Stimulated activated CD8-positive, alpha-beta memory T cell treated with anti-CD3 and anti-CD28 coated beads, Interleukin-7, amount 100 ng/mL, for 48 hours (primary cell): ENCODE measurements around the gene ZC3H18.

ENCODE experiments used
- DNase-seq, 2 donors: peaks; one replicate each; pipeline ENCODE4 v3.0.0-alpha.2; 2020; ENCODE audit warnings: low read depth in 1 of 2; ENCODE audit errors: extremely low read depth in 1 of 2

The ZC3H18 gene

DNA sequence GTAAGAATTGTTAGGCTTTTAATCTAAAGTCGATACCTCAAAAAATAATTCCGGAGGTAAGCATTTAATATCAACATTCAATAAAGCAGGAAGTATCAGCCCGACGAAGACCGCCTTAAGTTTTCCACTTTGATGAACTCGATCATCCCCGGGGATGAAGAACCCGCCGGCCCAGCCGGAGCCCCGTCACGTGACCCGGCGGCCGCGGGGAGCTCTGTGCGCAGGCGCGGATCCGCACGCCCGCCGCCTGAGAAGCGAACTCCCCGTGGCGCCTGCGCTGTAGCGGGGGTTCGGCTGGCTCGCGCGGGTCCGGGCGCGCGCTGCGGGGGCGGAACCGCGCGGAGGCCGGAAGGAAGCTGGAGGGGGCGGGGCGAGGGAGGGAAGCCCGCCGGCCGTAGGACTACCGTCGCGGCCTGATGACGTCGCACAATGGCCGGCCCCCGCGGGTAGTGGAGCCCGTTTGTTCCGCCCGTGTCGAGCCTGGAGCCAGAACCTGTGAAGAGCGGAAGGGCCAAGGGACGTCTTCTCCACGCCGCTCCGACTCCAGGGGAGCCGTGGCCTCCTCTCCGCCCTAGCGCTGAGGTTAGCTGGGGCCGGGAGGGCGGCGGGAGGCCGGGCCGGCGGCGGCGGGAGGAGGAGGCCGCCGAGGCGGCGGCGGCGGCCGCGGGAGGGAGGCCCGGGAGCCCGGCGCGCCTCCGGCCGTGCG lies at the start of gene ZC3H18:
ZC3H18 (plus strand) TSS at position 419 of the 706 bp plus-strand sequence. CDS start 6,721 bp downstream, outside the sequence.
- DNase-seq: peak; percentile 90 to 98

DNA sequence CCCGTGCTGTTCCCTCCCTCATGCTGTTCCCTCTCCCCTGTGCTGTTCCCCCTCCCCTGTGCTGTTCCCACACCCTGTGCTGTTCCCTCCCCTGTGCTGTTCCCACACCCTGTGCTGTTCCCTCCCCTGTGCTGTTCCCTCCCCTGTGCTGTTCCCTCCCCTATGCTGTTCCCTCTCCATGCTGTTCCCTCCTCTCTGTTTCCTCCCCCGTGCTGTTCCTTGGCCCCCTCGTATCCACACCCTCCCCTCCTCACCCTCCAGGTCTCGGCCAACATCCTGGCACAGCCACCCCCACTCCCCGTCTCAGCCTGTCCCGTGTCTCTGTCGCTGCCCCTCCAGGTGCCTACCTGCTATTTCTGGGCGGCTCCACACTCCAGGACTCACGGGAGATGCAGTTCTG lies 48.5 kb upstream of the ZC3H18 start:
- no peak for DNase-seq

DNA sequence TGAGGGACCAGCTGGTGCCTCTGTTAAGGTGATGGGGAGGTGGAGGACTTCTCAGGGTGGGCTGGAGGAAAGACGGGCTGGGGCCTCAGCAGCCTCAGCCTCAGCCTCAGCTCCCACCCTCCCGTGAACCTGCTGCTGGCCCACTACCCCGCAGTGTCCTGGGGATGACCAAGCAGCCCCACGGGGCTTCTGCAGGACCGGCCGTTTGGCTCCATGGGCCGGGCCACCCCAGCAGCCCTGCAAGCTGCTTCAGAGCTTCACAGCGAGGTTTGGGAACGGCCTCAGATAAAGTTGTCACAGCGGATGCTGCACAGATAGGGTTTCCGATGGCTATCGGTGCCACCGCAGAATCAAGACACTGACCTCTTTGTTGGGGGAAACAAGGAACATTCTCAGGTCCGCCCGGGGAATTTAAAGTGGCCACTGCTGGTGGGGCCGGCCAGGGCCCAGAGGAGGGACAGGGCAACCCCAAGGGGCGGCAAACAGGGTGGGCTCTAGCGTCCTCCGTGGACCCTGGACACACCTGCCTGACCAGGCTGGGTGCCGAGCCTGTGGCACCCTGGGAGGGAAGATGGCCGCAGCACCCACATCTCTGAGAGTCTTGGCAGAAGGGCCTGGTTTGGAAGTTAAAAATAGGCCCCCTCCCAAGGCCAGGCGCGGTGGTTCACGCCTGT lies 47.8 kb upstream of the ZC3H18 start:
- DNase-seq: no peak

DNA sequence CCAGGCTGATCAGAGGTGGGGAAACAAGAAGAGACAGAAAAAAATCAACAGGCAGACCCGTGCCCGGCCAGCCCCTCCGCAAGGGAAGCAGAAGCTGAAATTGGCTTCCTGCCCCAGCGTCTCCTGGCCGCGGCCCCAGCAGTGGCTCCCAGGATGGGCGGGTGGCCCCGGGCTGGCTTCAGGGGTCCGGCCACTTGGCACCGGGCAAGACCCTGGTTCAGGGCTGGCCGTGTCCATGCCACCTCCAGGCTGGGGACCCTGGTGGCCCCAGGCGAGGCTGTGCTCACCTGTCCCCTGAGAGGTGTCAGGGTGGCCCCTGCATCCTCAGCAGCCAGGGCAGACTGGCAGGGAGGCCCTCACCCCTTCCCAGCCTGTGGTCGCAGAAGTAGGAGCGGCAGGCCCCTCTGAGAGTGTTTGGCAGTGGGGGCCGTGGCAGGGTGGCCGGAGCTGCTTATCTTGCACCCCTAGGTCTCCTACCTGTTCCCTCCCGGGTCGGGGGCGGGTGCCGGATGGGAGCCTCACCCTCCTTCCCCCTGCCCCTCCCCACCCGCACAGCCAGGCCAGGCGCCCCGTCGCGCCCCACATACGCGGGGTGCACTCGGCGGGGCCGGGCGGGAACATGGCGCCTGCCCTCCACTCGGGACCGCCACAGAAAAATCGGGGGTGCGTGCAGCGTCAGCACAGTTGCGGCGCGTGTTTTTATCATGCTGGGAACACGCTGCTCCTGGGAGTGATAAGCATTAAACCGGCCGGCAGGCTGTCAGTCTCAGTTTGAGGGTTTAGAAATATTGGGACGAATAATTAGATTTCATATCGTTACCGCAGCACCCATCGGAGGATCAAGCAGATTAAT lies 46.7 kb upstream of the ZC3H18 start:
- no peak for DNase-seq

DNA sequence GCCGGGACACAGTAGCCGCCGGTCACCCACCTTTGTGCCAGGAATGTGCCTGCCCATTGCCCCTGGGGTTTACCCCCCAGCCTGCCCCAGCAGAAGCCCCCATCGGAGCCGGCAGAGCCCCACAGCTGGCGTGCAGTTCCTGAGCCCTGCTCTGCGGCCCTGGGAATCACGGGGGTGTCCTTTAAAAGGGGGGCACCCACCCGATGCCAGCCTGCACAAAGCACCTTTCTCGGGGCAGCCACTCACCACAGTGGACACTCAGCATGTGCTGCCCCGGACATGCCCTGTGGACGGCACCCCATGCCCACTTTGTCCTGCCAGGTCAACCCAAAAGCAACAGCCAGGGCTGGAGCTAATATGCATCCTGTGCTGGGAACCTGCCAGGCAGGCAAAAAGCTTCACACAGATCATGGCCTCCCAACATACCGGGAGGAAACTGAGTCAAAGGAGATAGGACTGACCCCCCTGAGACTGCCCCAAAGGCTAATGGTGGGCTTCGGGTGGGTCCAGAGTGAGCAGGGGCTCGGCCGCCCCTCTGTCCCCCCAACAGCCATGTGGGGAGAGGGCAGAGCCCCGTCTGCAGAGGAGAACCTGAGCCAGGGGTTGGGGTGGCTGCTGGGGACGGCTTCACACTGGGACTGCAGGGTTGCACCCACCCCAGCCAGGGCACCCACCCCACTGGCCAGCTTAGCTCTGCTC lies 45.8 kb upstream of the ZC3H18 start:
- DNase-seq: no peak

DNA sequence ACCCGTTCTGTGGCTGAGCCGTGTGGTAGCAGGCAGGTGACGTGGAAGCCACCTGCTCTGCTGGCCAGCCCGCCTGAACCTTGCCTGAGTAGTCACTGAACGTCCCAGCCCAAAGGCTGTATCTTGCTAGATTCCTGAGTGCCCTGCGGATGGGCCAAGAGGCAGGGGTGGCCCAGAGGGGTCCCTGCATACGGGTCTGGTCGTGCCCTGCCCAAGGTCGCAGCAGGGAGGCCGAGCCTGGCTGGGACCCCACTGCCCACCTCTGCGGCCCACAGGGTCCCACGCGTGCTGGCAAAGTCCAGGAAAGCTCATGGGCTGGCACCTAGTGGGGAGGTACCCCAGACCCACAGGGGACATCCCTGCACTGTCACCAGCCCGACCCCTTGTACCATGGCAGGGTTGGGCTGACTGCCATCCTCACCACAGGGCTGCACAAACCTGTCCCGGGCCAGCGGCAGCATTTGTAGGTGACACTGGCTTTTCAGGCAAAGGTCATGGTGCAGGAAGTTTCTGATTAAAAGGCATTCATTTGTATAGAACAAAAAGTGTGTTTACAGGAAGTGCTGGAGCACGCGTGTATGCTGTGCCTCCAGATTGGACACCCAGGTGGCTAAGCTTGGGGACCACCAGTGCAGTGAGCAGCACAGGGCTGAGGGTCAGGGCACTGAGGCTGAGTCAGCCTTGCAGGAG lies 45.1 kb upstream of the ZC3H18 start:
- no peak for DNase-seq

DNA sequence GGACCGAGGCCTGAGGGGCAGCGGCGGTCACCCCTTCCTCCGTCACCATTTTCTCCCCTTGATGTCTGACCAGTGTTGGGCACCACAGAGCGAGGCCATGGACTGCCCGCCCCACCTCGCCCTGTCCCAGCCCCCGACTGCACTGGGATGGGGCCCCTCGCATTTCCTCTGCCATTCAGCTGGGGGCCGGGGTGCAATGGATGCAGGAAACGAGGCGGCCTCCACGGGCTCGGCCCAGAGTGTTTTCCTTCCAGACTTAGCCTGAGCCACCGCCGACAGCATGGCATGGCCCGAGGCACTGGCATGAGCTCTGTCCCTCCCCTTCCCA lies 44.6 kb upstream of the ZC3H18 start:
- DNase-seq: no peak

DNA sequence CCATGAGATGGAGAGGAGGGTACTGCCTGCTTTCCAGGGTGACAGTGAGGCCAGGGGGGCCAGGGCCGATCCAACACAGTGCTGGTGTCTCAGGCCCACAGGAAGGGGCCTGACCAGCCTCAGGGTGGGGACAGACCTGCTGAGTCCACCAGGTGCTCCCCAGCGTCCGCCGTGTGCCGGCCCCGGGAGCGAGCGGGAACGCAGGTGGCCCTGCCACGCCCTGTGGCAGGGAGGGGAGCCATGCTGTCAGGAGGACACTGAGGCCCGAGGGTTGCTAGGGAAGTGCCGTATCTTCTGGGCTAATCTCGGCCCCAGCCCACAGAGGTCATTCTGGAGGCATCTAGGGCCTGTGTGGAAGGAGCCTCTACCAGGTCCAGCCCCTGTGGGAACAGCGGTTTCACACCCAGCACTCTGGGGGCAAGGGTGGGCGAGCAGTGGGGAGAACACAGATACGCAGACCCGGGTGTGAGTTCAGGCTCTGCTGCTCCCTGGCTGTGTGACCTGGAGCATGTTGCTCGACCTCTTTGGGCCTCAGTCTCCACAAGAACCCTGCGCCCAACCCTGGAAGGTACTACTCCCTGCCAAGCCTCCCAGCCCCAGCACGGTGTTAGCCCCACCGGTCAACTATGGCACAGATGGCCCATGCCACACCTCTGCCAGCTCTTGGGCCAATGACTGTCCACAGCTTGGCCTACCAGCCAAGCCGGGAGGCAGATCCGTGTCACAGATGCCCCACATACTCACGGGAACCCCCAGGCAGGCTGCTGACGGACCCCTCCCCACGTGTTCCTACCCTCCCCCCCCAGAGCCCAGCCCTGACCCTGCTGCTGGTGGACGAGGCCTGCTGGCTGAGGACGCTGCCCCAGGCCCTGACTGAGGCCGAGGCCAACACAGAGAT lies 43.9 kb upstream of the ZC3H18 start:
- no peak for DNase-seq

DNA sequence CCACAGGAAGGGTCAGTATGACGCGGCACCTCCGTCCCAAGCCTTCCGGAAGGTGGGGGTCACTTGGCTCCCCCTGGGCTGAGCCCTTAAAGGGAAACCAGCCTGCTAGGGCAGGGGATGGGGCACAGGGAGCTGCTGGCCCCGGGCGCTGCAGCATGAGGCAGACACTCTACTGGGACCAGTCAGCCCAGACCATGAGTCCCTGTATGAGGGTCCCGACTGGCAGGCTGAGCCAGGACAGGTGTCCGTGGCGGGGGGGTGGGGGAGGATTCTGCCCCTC lies 43.4 kb upstream of the ZC3H18 start:
- DNase-seq: no peak

DNA sequence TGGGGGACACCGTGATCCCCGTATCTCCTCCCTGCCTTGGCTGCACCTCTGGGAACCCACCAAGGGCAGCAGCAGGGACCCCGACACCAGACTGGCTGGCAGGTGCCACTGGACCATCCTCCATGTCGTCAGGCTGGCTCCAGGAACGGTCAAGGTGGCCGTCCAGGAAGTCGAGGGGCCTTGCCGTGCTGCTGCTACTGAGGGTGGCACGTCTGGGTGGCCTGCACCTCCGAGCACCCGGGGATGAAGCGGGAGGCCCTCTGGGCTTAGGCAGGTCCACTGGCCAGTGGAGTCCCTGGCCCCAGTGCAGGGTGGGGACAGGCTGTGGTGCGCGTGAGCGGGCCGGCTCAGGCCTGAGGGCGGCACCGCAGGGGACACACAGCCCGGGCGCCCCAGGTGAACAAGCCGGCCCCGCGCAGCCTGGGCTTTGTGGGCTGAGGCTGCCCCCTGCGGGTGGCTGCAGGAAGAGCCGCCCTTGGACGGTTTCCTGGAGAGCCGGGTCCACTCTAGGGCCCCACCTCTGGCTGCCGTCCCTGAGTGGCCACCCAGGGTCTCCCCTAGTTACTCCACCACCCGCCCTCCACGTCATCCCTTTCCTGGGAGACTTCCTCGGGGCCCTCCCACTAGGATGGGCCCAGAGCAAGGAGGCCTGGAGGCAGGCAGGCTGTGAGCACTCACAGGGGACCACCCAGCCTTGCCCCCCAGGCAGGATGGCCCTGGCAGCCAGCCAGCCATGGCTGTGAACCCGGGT lies 42.8 kb upstream of the ZC3H18 start:
- peak; percentile 20 to 24 for DNase-seq

DNA sequence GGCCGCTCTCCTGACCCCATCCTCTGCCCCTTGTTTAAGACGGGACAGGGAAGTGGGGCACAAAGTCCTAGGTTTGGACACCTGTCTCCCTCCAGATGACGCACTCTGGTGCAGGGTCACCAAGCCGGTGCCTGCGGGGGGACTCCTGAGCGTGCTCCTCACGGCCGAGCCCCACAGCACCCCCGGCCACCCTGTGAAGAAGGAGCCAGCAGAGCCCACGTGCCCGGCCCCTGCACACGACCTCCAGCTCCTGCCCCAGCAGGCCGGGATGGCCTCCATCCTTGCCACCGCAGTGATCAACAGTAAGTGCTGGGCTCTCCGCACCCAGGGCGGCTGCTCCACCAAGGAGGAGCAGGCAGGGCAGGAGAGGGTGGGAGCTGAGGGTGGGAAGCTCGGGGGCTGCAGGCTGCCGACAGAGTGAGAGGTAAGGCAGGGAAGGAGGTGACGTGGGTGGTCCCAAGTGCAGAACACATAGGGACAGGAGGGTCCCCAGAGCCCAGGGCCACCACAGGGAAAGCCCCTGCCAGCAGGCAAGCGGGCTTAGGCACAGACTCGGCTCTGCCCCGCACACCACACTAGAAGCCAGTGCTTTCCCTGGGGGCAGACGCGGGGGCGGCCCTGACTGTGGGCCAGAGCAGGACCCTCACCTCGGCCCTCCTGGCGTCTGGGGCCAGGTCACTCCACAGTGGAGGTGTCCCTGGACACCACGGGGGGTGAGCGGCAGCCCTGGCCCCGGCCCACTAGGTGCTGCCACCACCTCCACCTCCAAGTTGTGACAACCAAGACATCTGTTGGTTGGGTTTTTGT lies 42.1 kb upstream of the ZC3H18 start:
- no peak for DNase-seq

DNA sequence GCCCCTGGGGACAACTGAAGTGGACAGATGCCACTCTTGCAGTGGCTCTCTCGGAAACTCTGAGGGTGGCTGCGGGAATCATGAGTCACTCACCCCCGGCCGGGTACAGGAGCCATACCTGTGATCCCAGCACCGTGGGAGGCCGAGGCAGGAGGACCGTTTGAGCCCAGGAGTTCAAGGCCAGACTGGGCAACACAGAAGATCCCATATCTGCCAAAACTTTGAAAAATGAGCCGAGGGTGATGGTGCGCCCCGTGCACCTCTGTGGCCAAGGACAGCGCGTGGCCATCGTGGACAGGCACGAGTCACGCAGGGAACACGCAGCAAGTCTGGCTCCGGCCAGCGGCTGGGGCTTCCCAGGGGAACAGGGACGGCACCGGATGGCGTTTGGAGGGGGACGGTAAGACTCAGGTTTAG lies 41.3 kb upstream of the ZC3H18 start:
- no peak for DNase-seq

DNA sequence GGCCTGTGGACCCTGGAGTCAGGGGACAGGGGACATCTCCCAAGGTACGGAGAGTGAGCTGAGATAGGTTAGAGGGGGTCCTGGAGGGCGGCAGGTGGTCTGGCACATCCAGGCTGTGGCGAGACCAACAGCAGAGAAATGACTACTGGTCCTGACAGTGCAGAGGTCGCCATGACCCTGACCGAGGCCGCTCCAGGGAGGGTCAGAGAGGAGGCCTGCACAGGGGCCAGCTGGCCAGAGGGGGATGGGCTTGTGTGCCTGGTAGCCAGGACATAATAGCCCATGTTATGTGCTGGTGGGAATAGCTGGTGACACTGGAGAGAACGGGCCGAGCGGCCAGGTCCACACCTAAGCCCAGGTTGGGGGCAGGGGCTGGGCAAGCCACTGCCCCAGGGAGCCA lies 40.6 kb upstream of the ZC3H18 start:
- DNase-seq: no peak

DNA sequence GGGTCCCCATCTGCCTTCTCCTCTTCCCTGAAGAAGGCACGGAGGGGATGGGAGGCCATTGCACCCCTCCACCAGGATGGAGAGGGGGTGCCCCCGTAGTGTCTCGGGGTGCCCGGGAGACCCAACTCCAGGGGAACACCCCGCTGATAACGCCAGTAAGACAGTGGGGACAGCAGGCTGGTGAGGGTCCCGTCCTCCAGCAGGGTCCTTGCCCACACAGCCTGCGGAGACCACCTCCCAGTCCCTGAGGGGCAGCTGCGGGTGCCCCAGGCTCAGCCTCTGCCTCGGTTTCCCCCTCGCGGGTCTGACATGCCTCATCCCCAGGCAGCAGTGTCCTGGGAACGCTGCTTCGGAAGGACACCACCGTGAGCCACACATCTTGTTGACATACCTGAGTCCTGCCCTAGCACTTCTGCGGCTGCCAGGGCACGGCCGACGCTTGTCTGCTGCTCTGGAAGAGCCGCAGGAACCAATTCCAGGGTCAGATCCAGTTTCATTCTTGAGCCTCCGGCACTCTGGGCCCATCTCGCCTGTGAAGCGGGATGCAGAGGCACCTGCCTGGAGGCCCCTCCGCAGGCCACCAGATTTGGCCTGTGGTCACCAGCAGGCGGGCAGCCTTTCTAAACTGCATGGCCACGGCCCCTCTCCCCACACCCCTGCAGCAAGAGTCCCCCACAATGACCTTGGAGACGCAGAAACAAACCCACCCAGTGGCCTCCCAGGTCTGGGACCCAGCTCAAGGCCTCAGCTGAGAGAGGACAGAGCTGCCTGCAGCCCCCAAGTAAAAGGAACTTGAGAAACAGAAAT lies 39.9 kb upstream of the ZC3H18 start:
- no peak for DNase-seq

DNA sequence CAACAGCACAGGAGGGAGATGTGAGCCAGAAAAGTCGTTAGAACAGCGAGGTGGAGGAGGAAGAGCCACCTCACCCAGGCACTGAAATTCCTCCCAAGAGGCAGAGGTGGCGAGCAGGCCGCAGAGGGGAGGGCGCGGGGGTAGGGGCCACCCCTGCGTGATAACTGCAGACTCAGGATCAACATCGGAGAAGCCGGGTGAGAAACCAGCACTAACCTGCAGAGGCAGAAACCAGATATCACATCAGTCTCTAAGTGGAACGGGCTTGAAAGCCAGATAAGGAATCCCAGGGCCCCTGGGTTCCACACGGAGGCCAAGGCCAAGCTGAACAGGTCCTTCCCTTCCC lies 39.4 kb upstream of the ZC3H18 start:
- no peak for DNase-seq

DNA sequence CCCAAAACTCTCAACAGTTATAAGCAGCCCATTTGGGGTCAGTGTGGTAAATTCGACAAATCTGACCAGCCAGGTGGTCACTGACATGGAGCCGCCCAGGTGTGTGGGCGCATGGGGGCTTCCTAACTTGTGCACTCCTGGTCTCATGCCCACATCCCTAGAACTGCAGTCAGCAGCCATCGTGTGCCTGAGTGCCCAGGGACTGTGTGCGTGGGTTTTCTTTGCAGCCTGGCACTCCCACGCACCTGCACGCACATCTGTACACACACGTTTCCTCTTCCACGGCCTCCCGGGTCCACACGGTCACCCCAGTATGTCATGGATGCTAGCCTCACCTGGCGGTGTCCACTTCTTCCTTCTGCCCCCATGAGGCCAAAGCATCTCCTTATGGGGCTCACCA lies 38.9 kb upstream of the ZC3H18 start:
- DNase-seq: no peak

DNA sequence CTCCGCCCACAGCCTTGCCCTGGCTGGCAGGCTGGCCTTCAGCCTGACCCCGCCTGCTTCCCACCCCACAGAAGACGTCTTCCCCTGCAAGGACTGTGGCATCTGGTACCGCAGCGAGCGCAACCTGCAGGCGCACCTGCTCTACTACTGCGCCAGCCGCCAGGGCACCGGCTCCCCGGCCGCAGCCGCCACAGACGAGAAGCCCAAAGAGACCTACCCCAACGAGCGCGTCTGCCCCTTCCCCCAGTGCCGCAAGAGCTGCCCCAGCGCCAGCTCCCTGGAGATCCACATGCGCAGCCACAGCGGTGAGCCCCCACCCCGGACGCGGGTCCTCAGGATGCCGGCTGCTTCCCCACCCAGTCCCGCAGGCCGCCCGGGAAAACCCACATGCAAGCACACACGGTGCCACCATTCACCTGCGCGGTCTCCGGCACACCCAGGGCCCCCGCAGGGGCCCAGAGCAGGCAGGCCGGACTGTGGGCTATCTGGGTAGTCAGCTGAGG lies 38.2 kb upstream of the ZC3H18 start:
- no peak for DNase-seq
